Measurements from ENCODE around the gene NAALADL2.

DNA sequence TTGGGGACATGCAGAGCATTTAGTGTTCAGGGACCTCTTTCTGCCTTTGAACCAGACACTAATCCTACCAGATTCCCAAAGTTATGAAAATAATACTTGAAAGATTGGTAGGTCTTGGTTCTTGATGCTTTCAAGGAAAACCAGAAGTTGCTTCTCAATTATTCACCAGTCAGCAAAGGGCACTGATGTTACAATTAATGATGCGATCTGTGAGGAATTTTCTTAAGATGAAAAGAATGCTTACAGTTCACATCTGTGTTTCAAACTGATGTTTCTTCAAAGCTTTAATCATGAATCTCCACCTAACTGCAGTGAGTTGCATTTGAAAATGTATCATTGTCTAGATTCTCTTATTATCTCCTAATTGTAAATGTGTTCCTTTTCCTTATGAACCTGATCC is 161.0 kb downstream of the NAALADL2 start:
- TF ChIP-seq, protein P1, sequence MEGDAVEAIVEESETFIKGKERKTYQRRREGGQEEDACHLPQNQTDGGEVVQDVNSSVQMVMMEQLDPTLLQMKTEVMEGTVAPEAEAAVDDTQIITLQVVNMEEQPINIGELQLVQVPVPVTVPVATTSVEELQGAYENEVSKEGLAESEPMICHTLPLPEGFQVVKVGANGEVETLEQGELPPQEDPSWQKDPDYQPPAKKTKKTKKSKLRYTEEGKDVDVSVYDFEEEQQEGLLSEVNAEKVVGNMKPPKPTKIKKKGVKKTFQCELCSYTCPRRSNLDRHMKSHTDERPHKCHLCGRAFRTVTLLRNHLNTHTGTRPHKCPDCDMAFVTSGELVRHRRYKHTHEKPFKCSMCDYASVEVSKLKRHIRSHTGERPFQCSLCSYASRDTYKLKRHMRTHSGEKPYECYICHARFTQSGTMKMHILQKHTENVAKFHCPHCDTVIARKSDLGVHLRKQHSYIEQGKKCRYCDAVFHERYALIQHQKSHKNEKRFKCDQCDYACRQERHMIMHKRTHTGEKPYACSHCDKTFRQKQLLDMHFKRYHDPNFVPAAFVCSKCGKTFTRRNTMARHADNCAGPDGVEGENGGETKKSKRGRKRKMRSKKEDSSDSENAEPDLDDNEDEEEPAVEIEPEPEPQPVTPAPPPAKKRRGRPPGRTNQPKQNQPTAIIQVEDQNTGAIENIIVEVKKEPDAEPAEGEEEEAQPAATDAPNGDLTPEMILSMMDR (IDR thresholded peaks at IDR 0.05) = no peak
- no peak for TF ChIP-seq POLR2A (IDR thresholded peaks at IDR 0.05; ENCODE audit: low read depth)
- TF ChIP-seq POLR2AphosphoS5 (IDR thresholded peaks at IDR 0.05) = no peak
